ENCODE data around the gene TBC1D22A. TPM values are rescaled to one million over a fixed set of nuclear protein-coding genes. Genes with fewer than 3 reads are reported as not detected.

The TBC1D22A gene
- total and polyA plus RNA-seq, 11 donors = 9.4 to 30.7 (median 18.6) TPM

DNA sequence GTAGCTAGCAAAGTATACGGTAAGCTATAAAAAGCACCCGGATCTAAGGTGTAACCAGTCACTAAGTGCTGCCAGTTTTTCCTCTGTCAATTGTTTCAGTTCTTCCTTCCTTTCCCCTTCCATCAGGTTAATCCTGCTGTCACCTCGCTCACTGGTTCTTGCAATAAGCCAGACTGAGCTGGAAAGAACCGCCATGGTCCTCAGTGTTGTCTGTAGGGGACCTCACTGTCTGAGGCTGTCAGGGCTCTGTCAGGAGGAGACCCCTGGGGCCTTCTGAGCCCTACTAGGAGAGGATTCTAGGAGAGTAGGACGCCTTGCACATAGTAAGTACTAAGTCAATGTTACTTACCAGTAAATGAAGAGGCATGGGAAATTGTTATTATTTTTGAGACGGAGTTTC, 1.4 kb upstream of the TBC1D22A start:
- peak overlapping the region in 1 of 12 donors; percentile 92 for H3K27ac ChIP-seq
- ATAC-seq = no peak

GRCh38 chr22:46761539-46762237, 762 bp upstream of the TBC1D22A start:
- DNase-seq (no peak), ATAC-seq (no peak)
- H3K4me1 ChIP-seq = peaks cover 0 to 52% (median 35%) of the 10 kb centered on the region in 12 donors
- peak overlapping the region; percentile 70 to 99 (median 88) for H3K4me3 ChIP-seq
- no peaks in the 10 kb centered on the region for H3K27me3 ChIP-seq
- WGBS, 4 donors = 7 to 13% (median 11%) methylated on average over 17 of the region's 17 CpGs
- H3K36me3 ChIP-seq = peaks cover 0 to 5% (median 0%) of the 10 kb centered on the region in 9 donors
- peak overlapping the region; percentile 85 to 99 (median 94) for H3K27ac ChIP-seq
- intact Hi-C loops (cut with DNase I) = loop anchor here in 5 of 10 donors (2.0 to 5.0 kb wide), 5 partner anchors 21 to 41 kb away; partner anchors contain the start of gene CERK (in 1 of the 5)
- H3K9me3 ChIP-seq = peaks cover 0 to 2% (median 0%) of the 10 kb centered on the region in 12 donors
- no peak for TF ChIP-seq POLR2A (IDR thresholded peaks at IDR 0.05)
- TF ChIP-seq CTCF (IDR thresholded peaks at IDR 0.05) = no peak

More for the DNA sequence above, 1.4 kb upstream of the TBC1D22A start:
- Histone ChIP-seq H3K36me3 (peaks cover 0 to 5% (median 0%) of the 10 kb centered on the region in 9 donors), H3K4me1 (peaks cover 0 to 50% (median 33%) of the 10 kb centered on the region in 12 donors), H3K9me3 (peaks cover 0 to 8% (median 3%) of the 10 kb centered on the region in 12 donors), H3K27me3 (no peaks in the 10 kb centered on the region), H3K4me3 (no peak overlapping the region)
- no peak for DNase-seq
- intact Hi-C loops (cut with DNase I) = loop anchor here in 5 of 10 donors (2.0 to 5.0 kb wide), 4 partner anchors 20 to 41 kb away; no protein-coding TSS in a partner anchor
- TF ChIP-seq POLR2A (IDR thresholded peaks at IDR 0.05) (no peak), CTCF (IDR thresholded peaks at IDR 0.05) (no peak)
- WGBS, 4 donors = 78 to 88% (median 82%) methylated on average over 6 of the region's 6 CpGs

DNA sequence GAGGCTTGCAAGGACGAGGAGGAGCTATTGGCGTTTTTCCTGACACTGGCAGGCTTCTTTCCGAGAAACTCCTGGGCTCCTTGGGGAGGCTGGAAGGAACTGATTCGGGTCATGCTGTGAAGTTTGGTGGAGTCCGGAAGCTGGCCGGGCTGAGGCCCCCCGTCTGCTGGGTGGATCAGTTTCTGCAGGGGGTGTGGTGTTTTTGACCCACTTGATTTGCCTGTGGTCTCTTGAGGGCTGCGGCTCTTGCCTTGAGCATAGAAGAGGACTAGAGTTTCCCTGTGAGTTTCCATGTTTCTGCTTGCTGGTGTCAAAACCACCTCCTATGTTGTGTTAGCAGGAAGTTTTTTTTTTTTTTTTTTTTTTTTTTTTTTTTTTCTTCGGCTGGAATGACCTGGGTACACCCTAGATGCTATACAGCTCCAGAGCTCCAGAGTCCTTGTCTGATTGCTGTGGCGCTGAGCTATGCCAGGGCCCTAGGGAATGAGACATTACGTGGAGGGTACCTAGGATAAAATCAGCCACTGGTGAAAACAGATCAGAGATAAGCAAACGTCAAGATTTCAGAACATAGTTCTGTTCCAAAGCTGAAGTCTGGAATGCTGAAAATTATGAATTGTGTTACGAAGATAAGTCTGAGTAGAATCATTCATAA, 728 bp downstream of the TBC1D22A start:
- DNase-seq (peak in 4 of 5 donors; percentile 59 to 80 (median 74)), ATAC-seq (peak; percentile 30 to 69 (median 48))
- H3K36me3 ChIP-seq = peaks cover 0 to 5% (median 0%) of the 10 kb centered on the region in 9 donors
- no peaks in the 10 kb centered on the region for H3K9me3 ChIP-seq
- H3K4me1 ChIP-seq = peaks cover 0 to 61% (median 37%) of the 10 kb centered on the region in 12 donors
- WGBS, 4 donors = 11 to 16% (median 13%) methylated on average over 11 to 13 of the region's 13 CpGs
- H3K4me3 ChIP-seq = peak overlapping the region; percentile 70 to 99 (median 88)
- TF ChIP-seq POLR2A (IDR thresholded peaks at IDR 0.05) (no peak), CTCF (IDR thresholded peaks at IDR 0.05) (no peak)
- H3K27ac ChIP-seq = peak overlapping the region; percentile 85 to 99 (median 94)
- intact Hi-C loops (cut with DNase I) = loop anchor here in 4 of 10 donors (2.0 to 5.0 kb wide), 4 partner anchors 24 to 39 kb away; partner anchors contain the start of gene CERK (in 1 of the 4)
- no peaks in the 10 kb centered on the region for H3K27me3 ChIP-seq

All from heart left ventricle (tissue), 16 donors.